GM12878 (cell line): ENCODE data around the gene HJURP. TPM values are rescaled to one million over a fixed set of nuclear protein-coding genes. Genes with fewer than 3 reads are reported as not detected.

Source experiments
- ATAC-seq: fragments of 200-7000 bp; cut with Tn5 transposase; 3 replicates; pipeline ENCODE4 v1.9.1; 2020; ENCODE audit warnings: mild to moderate bottlenecking, moderate library complexity
- BruUV-seq: library from RNA; stranded (reverse); fragments of 400-500 nt; replicated peaks from 2 replicates; lab custom pipeline; 2021; lab: Mats Ljungman, UMichigan
- CTCF ChIA-PET: fragments of 300-600 bp; sonication (Branson Sonifier 250); formaldehyde crosslinking; extraction: SDS; loops from one replicate; lab custom pipeline; 2021; ENCODE audit warnings: inconsistent platforms; lab: Yijun Ruan, JAX
- POLR2A ChIA-PET: fragments of 350-600 bp; formaldehyde crosslinking; extraction: SDS; loops from one replicate; lab custom pipeline; 2021; ENCODE audit warnings: inconsistent platforms; lab: Charles Lee
- RAD21 ChIA-PET: fragments of 300-600 bp; sonication (Branson Sonifier 250); formaldehyde crosslinking; loops from one replicate; lab custom pipeline; 2023; ENCODE audit warnings: antibody characterized with exemption; ENCODE audit not compliant: unreplicated experiment; lab: Charles Lee
- SMC1A ChIA-PET: fragments of 300-600 bp; sonication (Branson Sonifier 250); formaldehyde crosslinking; loops from one replicate; lab custom pipeline; 2023; ENCODE audit not compliant: unreplicated experiment, uncharacterized antibody; lab: Charles Lee
- DNase-seq: peaks from one replicate; pipeline ENCODE4 v3.0.0-alpha.2; 2011; ENCODE audit warnings: low read depth, low spot score
- FAIRE-seq: peaks from 3 replicates; lab custom pipeline; 2011; peaks lifted over from hg19 to GRCh38; lab: Jason Lieb, UNC
- H2AFZ ChIP-seq: 2 replicates; pipeline ENCODE4 v1.6.0; 2011; ENCODE audit warnings: low read depth, low read length, control low read depth; ENCODE audit not compliant: control insufficient read depth
- H3K27ac ChIP-seq: 2 replicates; pipeline ENCODE4 v1.5.1; 2011; ENCODE audit warnings: control low read depth; ENCODE audit not compliant: control insufficient read depth, insufficient read depth
- H3K27me3 ChIP-seq, 2 experiments: replicated peaks in 1 of 2; 2 replicates each; pipeline versions ENCODE4 v1.6.0 to v1.6.1; 2011; ENCODE audit warnings: low read length in 1 of 2; ENCODE audit not compliant: control insufficient read depth in 2 of 2, insufficient read depth in 2 of 2
- H3K36me3 ChIP-seq, 2 experiments: 2 replicates each; pipeline ENCODE4 v1.5.1; 2011; ENCODE audit warnings: low read length in 1 of 2; ENCODE audit not compliant: control insufficient read depth in 2 of 2, insufficient read depth in 2 of 2
- H3K4me1 ChIP-seq: 2 replicates; pipeline ENCODE4 v1.6.1; 2011; ENCODE audit warnings: mild to moderate bottlenecking, low read length, moderate library complexity, mixed read lengths; ENCODE audit not compliant: control insufficient read depth, insufficient read depth
- H3K4me2 ChIP-seq: 2 replicates; pipeline ENCODE4 v1.6.0; 2011; ENCODE audit warnings: control low read depth; ENCODE audit not compliant: control insufficient read depth, insufficient read depth
- H3K4me3 ChIP-seq: fragments of 200-600 bp; sonication (generic); 2 replicates; pipeline ENCODE4 v1.5.1; 2016
- H3K79me2 ChIP-seq: 2 replicates; pipeline ENCODE4 v1.6.0; 2011; ENCODE audit warnings: low read length; ENCODE audit not compliant: control insufficient read depth, insufficient read depth
- H3K9ac ChIP-seq: 2 replicates; pipeline ENCODE4 v1.8.0; 2011; ENCODE audit warnings: low read length, control low read depth, mixed read lengths; ENCODE audit not compliant: control insufficient read depth, insufficient read depth
- H3K9me3 ChIP-seq: replicated peaks from 3 replicates; pipeline ENCODE4 v1.5.1; 2011; ENCODE audit warnings: mild to moderate bottlenecking, low read length; ENCODE audit not compliant: control insufficient read depth, insufficient read depth
- H4K20me1 ChIP-seq: 2 replicates; pipeline ENCODE4 v1.6.0; 2011; ENCODE audit not compliant: control insufficient read depth, insufficient read depth
- E2F8 ChIP-seq: fragments of 450-650 bp; IDR thresholded peaks from 2 replicates; pipeline ENCODE4 v1.6.1; 2018; ENCODE audit warnings: mild to moderate bottlenecking, low read depth, moderate library complexity; ENCODE audit not compliant: partially characterized antibody
- EED ChIP-seq: sonication (generic); IDR thresholded peaks from 2 replicates; pipeline ENCODE4 v1.6.1; 2016; ENCODE audit warnings: antibody characterized with exemption, low read depth
- HDGF ChIP-seq: fragments of 450-650 bp; IDR thresholded peaks from 2 replicates; pipeline ENCODE4 v1.6.1; 2016; ENCODE audit warnings: antibody characterized with exemption
- MTA2 ChIP-seq: fragments of 450-650 bp; IDR thresholded peaks from 2 replicates; pipeline ENCODE4 v1.6.1; 2016; ENCODE audit warnings: low read depth, mild to moderate bottlenecking, moderate library complexity
- MXI1 ChIP-seq: fragments of 150-350 bp; IDR thresholded peaks from 2 replicates; pipeline ENCODE4 v1.6.1; 2011; ENCODE audit warnings: low read depth, mild to moderate bottlenecking, inconsistent platforms, low read length, improper control_type of control experiment
- PAX5 ChIP-seq: IDR thresholded peaks from 2 replicates; pipeline ENCODE4 v1.6.1; 2011; ENCODE audit warnings: low read depth, low read length, borderline replicate concordance
- POLR2AphosphoS5 ChIP-seq: IDR thresholded peaks from 2 replicates; pipeline ENCODE4 v1.6.1; 2011; ENCODE audit warnings: mild to moderate bottlenecking, low read length, inconsistent platforms
- RELA ChIP-seq: fragments of 450-650 bp; IDR thresholded peaks from 2 replicates; pipeline ENCODE4 v1.8.0; 2014; ENCODE audit warnings: borderline replicate concordance; ENCODE audit not compliant: partially characterized antibody
- SUZ12 ChIP-seq: fragments of 200-600 bp; sonication (generic); IDR thresholded peaks from one replicate; pipeline ENCODE4 v1.6.1; 2018; ENCODE audit warnings: antibody characterized with exemption, mild to moderate bottlenecking; ENCODE audit not compliant: unreplicated experiment
- USF1 ChIP-seq: IDR thresholded peaks from 2 replicates; pipeline ENCODE4 v1.6.1; 2011; ENCODE audit warnings: borderline replicate concordance, low read depth, mild to moderate bottlenecking, moderate library complexity, mixed read lengths, low read length; ENCODE audit not compliant: insufficient read depth; ENCODE audit errors: extremely low read length
- ZBED1 ChIP-seq: IDR thresholded peaks from 2 replicates; pipeline ENCODE4 v1.6.1; 2016; ENCODE audit warnings: borderline replicate concordance
- ZNF217 ChIP-seq: fragments of 450-650 bp; IDR thresholded peaks from 2 replicates; pipeline ENCODE4 v1.6.1; 2017; ENCODE audit warnings: antibody characterized with exemption, mild to moderate bottlenecking
- ZZZ3 ChIP-seq: IDR thresholded peaks from 2 replicates; pipeline ENCODE4 v1.6.1; 2011; ENCODE audit warnings: low read depth; ENCODE audit not compliant: control insufficient read depth, insufficient read length
- WGBS: methylation state at CpG from one replicate; pipeline ENCODE4 v1.1.6; 2016; ENCODE audit warnings: low lambda C conversion rate; ENCODE audit not compliant: insufficient replicate concordance, insufficient coverage; ENCODE audit errors: missing lambda C conversion rate; 5-methylcytosine and 5-hydroxymethylcytosine counted together
- in situ Hi-C: fragments of 300-500 bp; cut with MboI; formaldehyde crosslinking; loops from 9 replicates; pipeline ENCODE4 v1.14.3; 2018; ENCODE audit warnings: mixed read lengths
- intact Hi-C: fragments of 100-400 bp; cut with micrococcal nuclease; formaldehyde crosslinking; loops from one replicate; pipeline ENCODE4 v1.14.2; 2022; ENCODE audit not compliant: unreplicated experiment
- polyA plus RNA-seq, 11 experiments: library from polyadenylated mRNA; depleted of rRNA in 4 of 11; unstranded in 6 of 11; stranded (reverse) in 5 of 11; fragments of >200 nt; fragmentation: Nextera tagmentation in 4 of 11; fragmentation: Illumina TruSeq in 1 of 11; extraction: Ambion mirVana in 4 of 11; extraction: Trizol in 1 of 11; gene quantifications; 1 replicate in 1 of 11; 2 replicates in 10 of 11; pipeline versions ENCODE4 v1.2.1 to v1.2.3, GENCODE V29; 2011 to 2016; ENCODE audit warnings: inconsistent platforms in 2 of 11, missing spikeins in 2 of 11, low read depth in 1 of 11
- total RNA-seq, 4 experiments: library from RNA; depleted of rRNA in 3 of 4; stranded (reverse); fragments of >200 nt in 3 of 4; fragmentation: Illumina TruSeq in 1 of 4; extraction: Trizol in 1 of 4; gene quantifications; 2 replicates each; pipeline versions ENCODE4 v1.2.1 to v1.2.3, GENCODE V29; 2013 to 2021

HJURP gene
- total and polyA plus RNA-seq, 10 of the 15 experiments (the other 5 are each of a cell fraction or from before 2014, with no cell fraction given) = 12.7 to 68.9 (median 44.4) TPM

- Histone ChIP-seq H3K27ac (no peak overlapping the region), H4K20me1 (no peaks in the 10 kb centered on the region), H3K27me3 (no peaks in the 10 kb centered on the region), H3K9me3 (no peaks in the 10 kb centered on the region), H3K4me3 (no peak overlapping the region), H2AFZ (no peak overlapping the region), H3K79me2 (no peaks in the 10 kb centered on the region), H3K36me3 (peaks cover 0 to 4% of the 10 kb centered on the region in 2 experiments; a peak in 1 of 4 replicates), H3K4me2 (no peak overlapping the region), H3K9ac (no peak overlapping the region), H3K4me1 (no peaks in the 10 kb centered on the region)
- BruUV-seq = no TSS peak
- FAIRE-seq (no peak), DNase-seq (no peak), ATAC-seq (no peak)
- POLR2A ChIA-PET = interaction anchor here (0.5 kb wide), 1 partner anchor 1186 kb away, joined by 6 read pairs; no protein-coding TSS in a partner anchor
- RAD21 ChIA-PET = no interaction called here
- SMC1A ChIA-PET = no interaction called here
- in situ Hi-C loops (no loop called here), intact Hi-C loops (no loop called here)
- TF ChIP-seq EED (no peak), ZZZ3 (no peak), SUZ12 (no peak), POLR2AphosphoS5 (no peak), MTA2 (no peak), USF1 (no peak), E2F8 (no peak), PAX5 (no peak), RELA (no peak), HDGF (no peak), ZNF217 (no peak), MXI1 (no peak), ZBED1 (no peak)
- CTCF ChIA-PET = no interaction called here
- 48% methylated on average over 21 of the region's 24 CpGs for WGBS
Measured at GRCh38 chr2:233828546-233829192, 25.7 kb downstream of the HJURP start.
